Uterus (tissue), 2 donors: ENCODE measurements around the gene SRL.

Experiments
- CTCF ChIP-seq, 4 experiments: fragments of 200-600 bp in 2 of 4; fragments of 450-650 bp in 2 of 4; sonication (generic) in 2 of 4; IDR thresholded peaks; one replicate each; pipeline ENCODE4 v1.5.1; 2016 to 2019; ENCODE audit warnings: antibody characterized with exemption in 4 of 4, mild to moderate bottlenecking in 2 of 4, moderate library complexity in 1 of 4
- POLR2A ChIP-seq, 2 donors: fragments of 450-650 bp; IDR thresholded peaks; one replicate each; pipeline ENCODE4 v1.6.1; 2016; ENCODE audit warnings: antibody characterized with exemption in 2 of 2, mild to moderate bottlenecking in 1 of 2, moderate library complexity in 1 of 2

GRCh38 chr16:4220358-4220757, 21.5 kb downstream of the SRL start:
- TF ChIP-seq CTCF (IDR thresholded peaks at IDR 0.05) (no peak), POLR2A (IDR thresholded peaks at IDR 0.05) (no peak)
